Measurements from ENCODE around the gene AP2B1.

The AP2B1 gene

DNA sequence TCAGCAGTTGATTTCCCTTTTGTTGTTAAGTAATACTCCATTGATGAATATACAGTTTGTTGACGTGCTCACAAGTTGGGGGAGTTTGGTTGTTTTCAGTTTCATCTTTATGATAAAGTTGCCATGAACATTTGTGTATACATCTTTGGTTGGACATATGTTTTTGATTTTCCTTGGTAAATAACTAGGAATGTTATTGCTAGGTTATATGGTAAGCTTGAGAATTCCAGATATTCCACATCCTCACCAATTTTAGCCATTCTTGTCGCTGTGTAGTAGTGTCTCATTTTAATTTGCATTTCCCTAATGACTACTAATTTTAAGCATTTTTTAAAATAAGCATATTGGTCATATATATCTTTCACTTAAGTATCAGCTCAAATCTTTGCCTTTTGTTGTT is 89.3 kb downstream of the AP2B1 start:
- Histone ChIP-seq H3K4me3 (ENCODE audit: low read length) (no peak overlapping the region), H3K36me3 (ENCODE audit: control insufficient read depth, insufficient read depth, low read length, severe bottlenecking) (peaks cover 51% of the 10 kb centered on the region), H3K9me3 (ENCODE audit: control insufficient read depth, low read length) (no peaks in the 10 kb centered on the region), H3K4me1 (ENCODE audit: control insufficient read depth, insufficient read depth, low read length) (peaks cover 15% of the 10 kb centered on the region), H3K27me3 (replicated peaks; ENCODE audit: control insufficient read depth, insufficient read depth, low read length) (no peaks in the 10 kb centered on the region), H3K9ac (ENCODE audit: low read length) (no peak overlapping the region)
- peak; percentile 46 for DNase-seq (ENCODE audit: low read depth)

DNA sequence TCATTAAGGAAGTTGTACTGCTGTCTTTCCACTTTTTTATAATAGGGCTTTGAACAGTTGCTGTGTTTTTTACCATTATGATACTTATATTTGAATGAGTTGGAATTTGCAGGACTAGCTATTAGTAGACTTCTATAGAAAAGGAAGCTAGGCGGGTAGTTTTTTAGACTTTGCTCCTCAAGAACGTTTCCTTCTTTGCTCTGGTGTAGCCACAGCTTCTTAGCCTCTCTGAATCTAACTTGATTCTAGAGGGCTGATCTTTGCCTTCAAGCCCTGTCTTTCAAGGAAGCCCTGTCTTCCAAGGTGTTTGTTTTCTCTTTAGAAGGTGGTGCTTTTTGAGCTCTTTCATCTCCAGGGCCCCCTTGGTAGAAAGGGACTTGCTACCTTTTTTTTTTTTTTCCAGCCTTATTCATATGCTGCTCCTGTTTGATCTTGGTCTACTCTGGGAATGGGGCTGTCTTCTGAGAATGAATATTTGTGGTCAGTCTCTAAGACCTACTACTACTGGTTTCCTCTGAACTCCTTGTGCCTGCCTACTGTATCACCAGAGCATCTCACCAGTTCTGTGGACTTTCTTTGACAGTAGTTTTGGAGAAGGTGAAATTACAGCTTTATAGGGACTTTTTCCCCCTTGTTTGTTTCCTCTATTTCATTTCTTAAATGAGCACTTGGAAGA is 92.0 kb downstream of the AP2B1 start:
- Histone ChIP-seq H3K4me3 (ENCODE audit: low read length) (no peak overlapping the region), H3K9me3 (ENCODE audit: control insufficient read depth, low read length) (no peaks in the 10 kb centered on the region), H3K36me3 (ENCODE audit: control insufficient read depth, insufficient read depth, low read length, severe bottlenecking) (peaks cover 45% of the 10 kb centered on the region), H3K4me1 (ENCODE audit: control insufficient read depth, insufficient read depth, low read length) (peaks cover 17% of the 10 kb centered on the region), H3K27me3 (replicated peaks; ENCODE audit: control insufficient read depth, insufficient read depth, low read length) (no peaks in the 10 kb centered on the region), H3K9ac (ENCODE audit: low read length) (no peak overlapping the region)
- no peak for DNase-seq (ENCODE audit: low read depth)

- H3K9ac ChIP-seq (ENCODE audit: low read length): no peak overlapping the region
- peaks cover 8% of the 10 kb centered on the region for H3K4me1 ChIP-seq (ENCODE audit: control insufficient read depth, insufficient read depth, low read length)
- H3K36me3 ChIP-seq (ENCODE audit: control insufficient read depth, insufficient read depth, low read length, severe bottlenecking): peaks cover 59% of the 10 kb centered on the region
- no peak for DNase-seq (ENCODE audit: low read depth)
- no peaks in the 10 kb centered on the region for H3K9me3 ChIP-seq (ENCODE audit: control insufficient read depth, low read length)
- H3K27me3 ChIP-seq (replicated peaks; ENCODE audit: control insufficient read depth, insufficient read depth, low read length): no peaks in the 10 kb centered on the region
- H3K4me3 ChIP-seq (ENCODE audit: low read length): no peak overlapping the region
Observed at GRCh38 chr17:35683591-35683990, 96.5 kb downstream of the AP2B1 start.

- H3K36me3 ChIP-seq (ENCODE audit: control insufficient read depth, insufficient read depth, low read length, severe bottlenecking): peaks cover 58% of the 10 kb centered on the region
- H3K9me3 ChIP-seq (ENCODE audit: control insufficient read depth, low read length): no peaks in the 10 kb centered on the region
- peak; percentile 59 for DNase-seq (ENCODE audit: low read depth)
Observed at GRCh38 chr17:35684055-35684802, 97.1 kb downstream of the AP2B1 start.

GRCh38 chr17:35692512-35693210 is 105.5 kb downstream of the AP2B1 start:
- H3K9me3 ChIP-seq (ENCODE audit: control insufficient read depth, low read length): no peaks in the 10 kb centered on the region
- H3K9ac ChIP-seq (ENCODE audit: low read length): no peak overlapping the region
- peaks cover 58% of the 10 kb centered on the region for H3K36me3 ChIP-seq (ENCODE audit: control insufficient read depth, insufficient read depth, low read length, severe bottlenecking)
- no peaks in the 10 kb centered on the region for H3K27me3 ChIP-seq (replicated peaks; ENCODE audit: control insufficient read depth, insufficient read depth, low read length)
- DNase-seq (ENCODE audit: low read depth): no peak
- H3K4me1 ChIP-seq (ENCODE audit: control insufficient read depth, insufficient read depth, low read length): no peaks in the 10 kb centered on the region
- H3K4me3 ChIP-seq (ENCODE audit: low read length): no peak overlapping the region

More at GRCh38 chr17:35684055-35684802, 97.1 kb downstream of the AP2B1 start:
- peaks cover 8% of the 10 kb centered on the region for H3K4me1 ChIP-seq (ENCODE audit: control insufficient read depth, insufficient read depth, low read length)
- no peak overlapping the region for H3K9ac ChIP-seq (ENCODE audit: low read length)
- H3K4me3 ChIP-seq (ENCODE audit: low read length): no peak overlapping the region
- H3K27me3 ChIP-seq (replicated peaks; ENCODE audit: control insufficient read depth, insufficient read depth, low read length): no peaks in the 10 kb centered on the region

- Histone ChIP-seq H3K9me3 (ENCODE audit: control insufficient read depth, low read length) (no peaks in the 10 kb centered on the region), H3K36me3 (ENCODE audit: control insufficient read depth, insufficient read depth, low read length, severe bottlenecking) (peaks cover 48% of the 10 kb centered on the region), H3K4me1 (ENCODE audit: control insufficient read depth, insufficient read depth, low read length) (no peaks in the 10 kb centered on the region), H3K9ac (ENCODE audit: low read length) (no peak overlapping the region), H3K4me3 (ENCODE audit: low read length) (no peak overlapping the region), H3K27me3 (replicated peaks; ENCODE audit: control insufficient read depth, insufficient read depth, low read length) (no peaks in the 10 kb centered on the region)
- DNase-seq (ENCODE audit: low read depth): no peak
Observed at GRCh38 chr17:35693662-35694061, 106.5 kb downstream of the AP2B1 start.

DNA sequence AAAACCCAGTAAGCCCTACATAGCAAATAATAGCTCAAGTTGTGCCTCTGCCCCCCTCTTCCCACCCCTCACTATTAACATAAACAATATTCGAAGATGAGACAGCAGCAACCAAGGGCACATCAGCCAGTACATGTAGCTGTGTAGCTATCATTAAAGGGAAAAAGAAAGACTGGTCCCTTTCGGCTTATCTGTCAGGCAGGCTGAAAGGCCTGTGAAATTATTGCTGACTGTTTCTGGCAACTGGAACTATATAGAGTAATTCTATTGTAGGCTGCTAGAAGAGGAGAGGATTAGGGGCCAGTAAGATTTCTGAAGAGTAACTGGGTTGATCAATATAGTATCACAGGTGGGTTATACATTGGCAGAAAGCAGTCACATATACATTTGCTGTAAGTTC is 107.8 kb downstream of the AP2B1 start:
- H3K36me3 ChIP-seq (ENCODE audit: control insufficient read depth, insufficient read depth, low read length, severe bottlenecking): peaks cover 42% of the 10 kb centered on the region

DNA sequence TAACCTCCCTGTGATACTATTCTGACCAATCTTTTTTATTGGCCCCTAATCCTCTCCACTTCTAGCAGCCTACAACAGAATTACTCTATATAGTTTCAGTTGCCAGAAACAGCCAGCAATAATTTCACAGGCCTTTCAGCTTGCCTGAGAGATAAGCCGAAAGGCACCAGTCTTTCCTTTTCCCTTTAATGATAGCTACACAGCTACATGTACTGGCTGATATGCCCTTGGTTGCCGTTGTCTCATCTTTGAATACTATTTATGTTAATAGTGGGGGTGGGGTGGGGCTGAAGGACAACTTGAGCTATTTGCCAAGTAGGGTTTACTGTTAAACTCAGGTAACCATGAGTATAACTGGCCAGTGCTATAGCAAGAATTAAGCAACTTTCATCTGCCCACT is 108.5 kb downstream of the AP2B1 start:
- Histone ChIP-seq H3K4me1 (ENCODE audit: control insufficient read depth, insufficient read depth, low read length) (no peaks in the 10 kb centered on the region), H3K27me3 (replicated peaks; ENCODE audit: control insufficient read depth, insufficient read depth, low read length) (no peaks in the 10 kb centered on the region), H3K9ac (ENCODE audit: low read length) (no peak overlapping the region), H3K4me3 (ENCODE audit: low read length) (no peak overlapping the region), H3K9me3 (ENCODE audit: control insufficient read depth, low read length) (no peaks in the 10 kb centered on the region), H3K36me3 (ENCODE audit: control insufficient read depth, insufficient read depth, low read length, severe bottlenecking) (peaks cover 36% of the 10 kb centered on the region)
- DNase-seq (ENCODE audit: low read depth): no peak

More for the DNA sequence above, 107.8 kb downstream of the AP2B1 start:
- Histone ChIP-seq H3K4me1 (ENCODE audit: control insufficient read depth, insufficient read depth, low read length) (no peaks in the 10 kb centered on the region), H3K27me3 (replicated peaks; ENCODE audit: control insufficient read depth, insufficient read depth, low read length) (no peaks in the 10 kb centered on the region), H3K9me3 (ENCODE audit: control insufficient read depth, low read length) (no peaks in the 10 kb centered on the region), H3K9ac (ENCODE audit: low read length) (no peak overlapping the region), H3K4me3 (ENCODE audit: low read length) (no peak overlapping the region)
- no peak for DNase-seq (ENCODE audit: low read depth)

- no peaks in the 10 kb centered on the region for H3K9me3 ChIP-seq (ENCODE audit: control insufficient read depth, low read length)
- DNase-seq (ENCODE audit: low read depth): no peak
- H3K36me3 ChIP-seq (ENCODE audit: control insufficient read depth, insufficient read depth, low read length, severe bottlenecking): peaks cover 19% of the 10 kb centered on the region
- H3K27me3 ChIP-seq (replicated peaks; ENCODE audit: control insufficient read depth, insufficient read depth, low read length): no peaks in the 10 kb centered on the region
- no peaks in the 10 kb centered on the region for H3K4me1 ChIP-seq (ENCODE audit: control insufficient read depth, insufficient read depth, low read length)
- H3K9ac ChIP-seq (ENCODE audit: low read length): no peak overlapping the region
- no peak overlapping the region for H3K4me3 ChIP-seq (ENCODE audit: low read length)
Observed at GRCh38 chr17:35698800-35699199, 111.7 kb downstream of the AP2B1 start.

GRCh38 chr17:35700150-35700549 is 113.0 kb downstream of the AP2B1 start:
- no peaks in the 10 kb centered on the region for H3K27me3 ChIP-seq (replicated peaks; ENCODE audit: control insufficient read depth, insufficient read depth, low read length)
- H3K9me3 ChIP-seq (ENCODE audit: control insufficient read depth, low read length): no peaks in the 10 kb centered on the region
- H3K36me3 ChIP-seq (ENCODE audit: control insufficient read depth, insufficient read depth, low read length, severe bottlenecking): peaks cover 11% of the 10 kb centered on the region
- no peak overlapping the region for H3K4me3 ChIP-seq (ENCODE audit: low read length)
- no peaks in the 10 kb centered on the region for H3K4me1 ChIP-seq (ENCODE audit: control insufficient read depth, insufficient read depth, low read length)
- H3K9ac ChIP-seq (ENCODE audit: low read length): no peak overlapping the region
- DNase-seq (ENCODE audit: low read depth): no peak

GRCh38 chr17:35701491-35701890 is 114.4 kb downstream of the AP2B1 start:
- H3K36me3 ChIP-seq (ENCODE audit: control insufficient read depth, insufficient read depth, low read length, severe bottlenecking): no peaks in the 10 kb centered on the region

More at GRCh38 chr17:35701491-35701890, 114.4 kb downstream of the AP2B1 start:
- no peaks in the 10 kb centered on the region for H3K4me1 ChIP-seq (ENCODE audit: control insufficient read depth, insufficient read depth, low read length)
- DNase-seq (ENCODE audit: low read depth): no peak
- no peak overlapping the region for H3K9ac ChIP-seq (ENCODE audit: low read length)
- no peaks in the 10 kb centered on the region for H3K27me3 ChIP-seq (replicated peaks; ENCODE audit: control insufficient read depth, insufficient read depth, low read length)
- no peaks in the 10 kb centered on the region for H3K9me3 ChIP-seq (ENCODE audit: control insufficient read depth, low read length)
- no peak overlapping the region for H3K4me3 ChIP-seq (ENCODE audit: low read length)

Measured in adipocyte (in vitro differentiated cells).